K562 (cell line): ENCODE data around the gene MRPL33. TPM values are rescaled to one million over a fixed set of nuclear protein-coding genes. Genes with fewer than 3 reads are reported as not detected.

Experiments
- BRF2 ChIP-seq: IDR thresholded peaks from 3 replicates; pipeline ENCODE4 v1.6.1; 2011; ENCODE audit warnings: borderline replicate concordance, mild to moderate bottlenecking; ENCODE audit not compliant: insufficient read length, insufficient read depth
- CHD4 ChIP-seq: fragments of 200-600 bp; sonication (generic); IDR thresholded peaks from 3 replicates; pipeline ENCODE4 v1.6.1; 2012; ENCODE audit warnings: low read depth, mild to moderate bottlenecking, mixed read lengths, low read length, inconsistent platforms; ENCODE audit not compliant: insufficient read depth, insufficient replicate concordance, poor library complexity, severe bottlenecking
- E2F6 ChIP-seq, 2 experiments: IDR thresholded peaks; 2 replicates each; pipeline ENCODE4 v1.6.1; 2011; ENCODE audit warnings: borderline replicate concordance in 1 of 2, control low read depth in 1 of 2, low read depth in 1 of 2, low read length in 1 of 2, mild to moderate bottlenecking in 1 of 2, mixed read lengths in 1 of 2, moderate library complexity in 1 of 2; ENCODE audit not compliant: insufficient read depth in 1 of 2, insufficient read length in 1 of 2, poor library complexity in 1 of 2, severe bottlenecking in 1 of 2; ENCODE audit errors: extremely low read depth in 1 of 2
- ETS2 ChIP-seq: IDR thresholded peaks from 2 replicates; pipeline ENCODE4 v1.6.1; 2016; ENCODE audit warnings: borderline replicate concordance, missing genetic modification characterization, mild to moderate bottlenecking, moderate library complexity, missing compliant biosample characterization; ENCODE audit not compliant: poor library complexity, severe bottlenecking
- GTF2E2 ChIP-seq: fragments of 200-800 bp; sonication (Bioruptor generic); IDR thresholded peaks from 2 replicates; pipeline ENCODE4 v1.6.1; 2016; ENCODE audit warnings: missing genetic modification characterization, missing compliant biosample characterization
- HBP1 ChIP-seq: fragments of 450-650 bp; formaldehyde crosslinking; IDR thresholded peaks from 2 replicates; pipeline ENCODE4 v1.4.0; 2022; ENCODE audit warnings: missing genetic modification characterization
- MEIS2 ChIP-seq: fragments of 450-650 bp; IDR thresholded peaks from 2 replicates; pipeline ENCODE4 v1.6.1; 2014; ENCODE audit warnings: mild to moderate bottlenecking; ENCODE audit not compliant: partially characterized antibody
- MTF1 ChIP-seq: fragments of 250-450 bp; sonication (Bioruptor Pico); IDR thresholded peaks from 2 replicates; pipeline ENCODE4 v1.9.0; 2021; ENCODE audit warnings: moderate library complexity, mild to moderate bottlenecking, inconsistent platforms, borderline replicate concordance
- NBN ChIP-seq: fragments of 450-650 bp; IDR thresholded peaks from 2 replicates; pipeline ENCODE4 v1.6.1; 2016; ENCODE audit warnings: low read depth, mild to moderate bottlenecking
- NFATC3 ChIP-seq: fragments of 450-650 bp; IDR thresholded peaks from 2 replicates; pipeline ENCODE4 v1.6.1; 2017; ENCODE audit warnings: mild to moderate bottlenecking
- NR2C1 ChIP-seq, 2 experiments: fragments of 450-650 bp; IDR thresholded peaks; 2 replicates each; pipeline ENCODE4 v1.6.1; 2017; ENCODE audit warnings: mild to moderate bottlenecking in 2 of 2, antibody characterized with exemption in 1 of 2, inconsistent platforms in 1 of 2, missing compliant biosample characterization in 1 of 2, missing genetic modification characterization in 1 of 2
- PCBP1 ChIP-seq: fragments of 200-400 bp; formaldehyde crosslinking; IDR thresholded peaks from 2 replicates; pipeline ENCODE4 v1.6.1; 2018; ENCODE audit warnings: mild to moderate bottlenecking, low read depth, low read length; ENCODE audit not compliant: poor library complexity, severe bottlenecking
- PHF8 ChIP-seq: fragments of 200-600 bp; sonication (generic); IDR thresholded peaks from 2 replicates; pipeline ENCODE4 v1.6.1; 2012; ENCODE audit warnings: mixed run types, mild to moderate bottlenecking, inconsistent platforms, low read length, moderate library complexity, borderline replicate concordance
- SPI1 ChIP-seq: IDR thresholded peaks from 2 replicates; pipeline ENCODE4 v1.6.1; 2011; ENCODE audit warnings: low read depth, low read length, control low read depth, borderline replicate concordance
- STAG1 ChIP-seq: sonication (generic); formaldehyde crosslinking; IDR thresholded peaks from 2 replicates; pipeline ENCODE4 v1.5.0; 2020; ENCODE audit warnings: missing genetic modification reagents, borderline replicate concordance
- TBL1XR1 ChIP-seq, 2 experiments: IDR thresholded peaks; 2 replicates each; pipeline ENCODE4 v1.6.1; 2012; ENCODE audit warnings: improper control_type of control experiment in 2 of 2, low read length in 2 of 2, mild to moderate bottlenecking in 1 of 2
- U2AF1 ChIP-seq: fragments of 200-400 bp; formaldehyde crosslinking; optimal IDR thresholded peaks from 2 replicates; pipeline ENCODE3; 2017; ENCODE audit warnings: mild to moderate bottlenecking, low read depth, low read length, moderate library complexity
- XRCC4 ChIP-seq: IDR thresholded peaks from one replicate; pipeline ENCODE4 v1.6.1; 2011; ENCODE audit not compliant: insufficient read depth, insufficient read length; ENCODE audit errors: extremely low read depth
- ZC3H8 ChIP-seq: fragments of 450-650 bp; IDR thresholded peaks from 2 replicates; pipeline ENCODE4 v1.6.1; 2017
- ZFP36 ChIP-seq: fragments of 150-350 bp; IDR thresholded peaks from 2 replicates; pipeline ENCODE4 v1.6.1; 2018; ENCODE audit warnings: low read length, low read depth; ENCODE audit not compliant: partially characterized antibody
- ZNF316 ChIP-seq: fragments of 450-650 bp; IDR thresholded peaks from 2 replicates; pipeline ENCODE4 v1.6.1; 2016
- polyA plus RNA-seq, 8 experiments: library from polyadenylated mRNA; depleted of rRNA in 4 of 8; stranded (reverse) in 5 of 8; unstranded in 3 of 8; fragments of >200 nt; fragmentation: Nextera tagmentation in 2 of 8; fragmentation: Illumina TruSeq in 1 of 8; extraction: Ambion mirVana in 2 of 8; extraction: Trizol in 1 of 8; gene quantifications; 2 replicates each; pipeline versions ENCODE4 v1.2.1 to v1.2.3, GENCODE V29; 2011 to 2014; ENCODE audit warnings: inconsistent platforms in 1 of 8, missing spikeins in 1 of 8
- total RNA-seq, 7 experiments: library from RNA; depleted of rRNA in 6 of 7; stranded (reverse); fragments of >200 nt in 6 of 7; fragmentation: Illumina TruSeq in 2 of 7; extraction: Trizol in 2 of 7; gene quantifications; 2 replicates each; pipeline versions ENCODE4 v1.2.1 to v1.2.3, GENCODE V29; 2011 to 2021; ENCODE audit warnings: low replicate concordance in 1 of 7

The MRPL33 gene
- total and polyA plus RNA-seq, 9 of the 15 experiments (the other 6 are each of a cell fraction or from before 2014, with no cell fraction given) = 68.3 to 338 (median 226) TPM

GRCh38 chr2:27730980-27731691 lies 40.4 kb upstream of the MRPL33 start (continued):
- no peak for TF ChIP-seq U2AF1
- TF ChIP-seq E2F6 (IDR thresholded peaks at IDR 0.05; ENCODE audit: borderline replicate concordance in 1 of 2, extremely low read depth in 1 of 2, insufficient read depth in 1 of 2, insufficient read length in 1 of 2, low read depth in 1 of 2, low read length in 1 of 2, poor library complexity in 1 of 2, severe bottlenecking in 1 of 2) = no peak
- no peak for TF ChIP-seq MTF1 (CRISPR knock-in tag)
- no peak for TF ChIP-seq TBL1XR1 (IDR thresholded peaks at IDR 0.05; ENCODE audit: low read length in 2 of 2)
- no peak for TF ChIP-seq ETS2 (tag)
- no peak for TF ChIP-seq XRCC4
- TF ChIP-seq GTF2E2 (tag) = no peak
- TF ChIP-seq ZFP36 = peak; percentile 92
- TF ChIP-seq STAG1 (CRISPR knock-in tag) = no peak
- peak; percentile 76 for TF ChIP-seq CHD4
- no peak for TF ChIP-seq HBP1 (CRISPR knock-in tag)
- TF ChIP-seq NR2C1 (IDR thresholded peaks at IDR 0.05) = no peak
- TF ChIP-seq NR2C1 (tag; IDR thresholded peaks at IDR 0.05) = no peak
- no peak for TF ChIP-seq PCBP1
- TF ChIP-seq SPI1 = no peak
- TF ChIP-seq ZNF316 = no peak
- TF ChIP-seq MEIS2 = no peak
- TF ChIP-seq BRF2 = no peak
- TF ChIP-seq NFATC3 = no peak
- TF ChIP-seq ZC3H8 = no peak
- no peak for TF ChIP-seq NBN
- no peak for TF ChIP-seq PHF8
